ENCODE results near the gene SULT2B1.
A peak's percentile ranks its signal among the peaks of the same experiment; 100 is the strongest.
"Not testable (repeated sequence)": the region's sequence is repeated elsewhere in the genome, so short reads cannot be mapped to it uniquely, and the experiment has no call there.

Gene SULT2B1

DNA sequence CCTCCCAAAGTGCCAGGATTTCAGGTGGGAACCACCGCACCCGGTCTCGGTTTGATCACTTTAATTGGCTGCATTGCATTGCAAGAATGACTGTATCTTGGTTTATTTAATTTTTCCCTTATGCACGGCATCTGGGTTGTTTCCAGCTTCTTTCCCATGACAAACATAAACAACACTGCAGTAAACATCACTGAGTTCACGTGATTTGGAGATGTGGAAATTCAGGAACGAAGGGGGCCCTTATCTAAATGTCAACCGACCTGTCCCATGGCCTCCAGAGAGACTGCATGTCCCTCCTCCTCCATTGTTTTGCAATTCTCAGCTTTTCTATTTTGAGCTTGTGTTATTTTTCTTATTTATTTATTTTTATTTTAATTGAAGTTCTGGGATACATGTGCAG lies 14.4 kb upstream of the SULT2B1 start:
- TF ChIP-seq, protein P1, sequence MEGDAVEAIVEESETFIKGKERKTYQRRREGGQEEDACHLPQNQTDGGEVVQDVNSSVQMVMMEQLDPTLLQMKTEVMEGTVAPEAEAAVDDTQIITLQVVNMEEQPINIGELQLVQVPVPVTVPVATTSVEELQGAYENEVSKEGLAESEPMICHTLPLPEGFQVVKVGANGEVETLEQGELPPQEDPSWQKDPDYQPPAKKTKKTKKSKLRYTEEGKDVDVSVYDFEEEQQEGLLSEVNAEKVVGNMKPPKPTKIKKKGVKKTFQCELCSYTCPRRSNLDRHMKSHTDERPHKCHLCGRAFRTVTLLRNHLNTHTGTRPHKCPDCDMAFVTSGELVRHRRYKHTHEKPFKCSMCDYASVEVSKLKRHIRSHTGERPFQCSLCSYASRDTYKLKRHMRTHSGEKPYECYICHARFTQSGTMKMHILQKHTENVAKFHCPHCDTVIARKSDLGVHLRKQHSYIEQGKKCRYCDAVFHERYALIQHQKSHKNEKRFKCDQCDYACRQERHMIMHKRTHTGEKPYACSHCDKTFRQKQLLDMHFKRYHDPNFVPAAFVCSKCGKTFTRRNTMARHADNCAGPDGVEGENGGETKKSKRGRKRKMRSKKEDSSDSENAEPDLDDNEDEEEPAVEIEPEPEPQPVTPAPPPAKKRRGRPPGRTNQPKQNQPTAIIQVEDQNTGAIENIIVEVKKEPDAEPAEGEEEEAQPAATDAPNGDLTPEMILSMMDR (IDR thresholded peaks at IDR 0.05; ENCODE audit: low read depth, low read length, missing control alignments) = no peak
- DNase-seq = no peak
- H3K36me3 ChIP-seq (replicated peaks) = no peaks in the 10 kb centered on the region
- no peaks in the 10 kb centered on the region for H3K27me3 ChIP-seq (replicated peaks)
- in situ Hi-C loops (cut with HindIII; ENCODE audit: low pct_ligation_motif_present, low sequenced_read_pairs) = no loop called here
- no peak overlapping the region for H3K4me3 ChIP-seq (ENCODE audit: low read depth, low read length)
- no peak overlapping the region for H3K27ac ChIP-seq

DNA sequence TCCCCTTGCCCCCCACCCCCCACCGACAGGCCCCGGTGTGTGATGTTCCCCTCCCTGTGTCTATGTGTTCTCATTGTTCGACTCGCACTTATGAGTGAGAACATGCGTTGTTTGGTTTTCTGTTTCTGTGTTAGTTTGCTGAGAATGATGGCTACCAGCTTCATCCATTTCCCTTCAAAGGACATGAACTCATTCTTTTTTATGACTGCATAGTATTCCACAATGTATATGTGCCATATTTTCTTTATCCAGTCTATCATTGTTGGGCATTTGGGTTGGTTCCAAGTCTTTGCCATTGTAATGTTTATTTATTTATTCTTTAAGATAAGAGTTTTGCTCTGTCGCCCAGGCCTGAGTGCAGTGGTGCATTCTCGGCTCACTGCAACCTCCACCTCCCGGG lies 13.9 kb upstream of the SULT2B1 start:
- H3K27ac ChIP-seq; H3K27me3 ChIP-seq (replicated peaks); in situ Hi-C loops (cut with HindIII; ENCODE audit: low pct_ligation_motif_present, low sequenced_read_pairs); H3K36me3 ChIP-seq (replicated peaks); H3K4me3 ChIP-seq (ENCODE audit: low read depth, low read length); DNase-seq: not testable (repeated sequence)

DNA sequence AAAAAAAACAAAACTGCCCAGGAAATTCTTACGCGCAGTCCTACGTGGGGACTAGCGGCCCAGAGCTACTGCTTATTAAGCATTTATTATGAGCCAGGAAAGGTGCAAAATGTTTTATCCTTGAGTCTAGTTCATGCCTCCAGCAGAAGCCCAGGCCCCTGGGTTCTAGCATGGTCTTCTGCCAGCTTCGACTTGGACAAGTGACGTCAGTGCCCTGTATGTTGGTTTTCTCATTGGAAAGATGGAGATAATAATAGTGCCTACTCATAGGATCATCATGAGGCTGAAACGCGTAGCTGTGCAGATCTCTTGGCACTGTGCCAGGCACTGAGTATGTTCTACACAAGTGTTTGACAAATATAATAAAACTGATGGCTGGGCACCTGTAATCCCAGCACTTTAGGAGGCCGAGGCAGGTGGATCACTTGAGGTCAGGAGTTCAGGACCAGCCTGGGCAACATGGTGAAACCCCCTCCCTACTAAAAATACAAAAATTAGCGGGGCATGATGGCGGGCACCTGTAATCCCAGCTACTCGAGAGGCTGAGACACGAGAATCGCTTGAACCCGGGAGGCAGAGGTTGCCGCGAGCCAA lies 12.4 kb upstream of the SULT2B1 start:
- Histone ChIP-seq H3K4me3 (ENCODE audit: low read depth, low read length) (no peak overlapping the region), H3K27me3 (replicated peaks) (no peaks in the 10 kb centered on the region), H3K27ac (no peak overlapping the region), H3K36me3 (replicated peaks) (no peaks in the 10 kb centered on the region)
- TF ChIP-seq, protein P1 (IDR thresholded peaks at IDR 0.05; ENCODE audit: low read depth, low read length, missing control alignments) = no peak
- in situ Hi-C loops (cut with HindIII; ENCODE audit: low pct_ligation_motif_present, low sequenced_read_pairs) = no loop called here
- peak; percentile 85 for DNase-seq

DNA sequence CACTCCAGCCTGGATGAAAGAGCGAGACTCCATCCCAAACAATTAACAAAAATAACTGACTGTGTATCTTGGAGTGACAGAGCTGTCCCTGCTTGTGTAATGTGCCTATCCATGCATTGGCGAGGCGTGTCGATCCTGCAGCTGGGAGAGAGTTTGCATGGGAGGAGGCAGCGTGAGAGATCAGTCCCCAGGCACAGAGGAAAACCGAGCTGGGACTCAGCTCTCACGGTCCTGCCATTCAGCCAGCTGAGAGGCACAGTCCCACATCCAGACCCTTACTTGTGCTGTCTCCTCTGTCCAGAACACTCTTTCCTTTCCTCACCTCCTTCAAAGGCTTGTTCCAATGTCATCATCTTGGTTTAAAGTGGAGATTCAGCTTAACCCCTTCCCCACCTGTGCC lies 11.9 kb upstream of the SULT2B1 start:
- in situ Hi-C loops (cut with HindIII; ENCODE audit: low pct_ligation_motif_present, low sequenced_read_pairs) = no loop called here
- Histone ChIP-seq H3K27me3 (replicated peaks) (no peaks in the 10 kb centered on the region), H3K27ac (no peak overlapping the region), H3K36me3 (replicated peaks) (no peaks in the 10 kb centered on the region), H3K4me3 (ENCODE audit: low read depth, low read length) (no peak overlapping the region)
- TF ChIP-seq, protein P1 (IDR thresholded peaks at IDR 0.05; ENCODE audit: low read depth, low read length, missing control alignments) = no peak
- DNase-seq = no peak

DNA sequence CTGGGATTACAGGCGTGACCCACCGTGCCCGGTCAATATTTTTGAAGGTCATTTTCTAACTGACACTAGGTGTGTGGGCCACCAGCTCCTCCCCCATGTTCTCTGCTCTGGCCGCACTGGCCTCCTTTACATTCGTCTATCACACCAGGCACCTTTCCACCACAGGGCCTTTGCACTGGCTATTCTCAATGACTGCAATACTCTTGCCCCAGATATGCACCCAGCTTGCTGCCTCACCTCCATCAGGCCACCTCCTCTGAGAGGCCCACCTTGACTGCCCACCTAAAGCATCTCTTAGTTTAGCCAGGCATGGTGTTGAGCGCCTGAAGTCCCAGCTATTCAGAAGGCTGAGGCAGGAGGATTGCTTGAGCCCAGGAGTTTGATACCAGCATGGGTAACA lies 10.2 kb upstream of the SULT2B1 start:
- in situ Hi-C loops (cut with HindIII; ENCODE audit: low pct_ligation_motif_present, low sequenced_read_pairs) = no loop called here

DNA sequence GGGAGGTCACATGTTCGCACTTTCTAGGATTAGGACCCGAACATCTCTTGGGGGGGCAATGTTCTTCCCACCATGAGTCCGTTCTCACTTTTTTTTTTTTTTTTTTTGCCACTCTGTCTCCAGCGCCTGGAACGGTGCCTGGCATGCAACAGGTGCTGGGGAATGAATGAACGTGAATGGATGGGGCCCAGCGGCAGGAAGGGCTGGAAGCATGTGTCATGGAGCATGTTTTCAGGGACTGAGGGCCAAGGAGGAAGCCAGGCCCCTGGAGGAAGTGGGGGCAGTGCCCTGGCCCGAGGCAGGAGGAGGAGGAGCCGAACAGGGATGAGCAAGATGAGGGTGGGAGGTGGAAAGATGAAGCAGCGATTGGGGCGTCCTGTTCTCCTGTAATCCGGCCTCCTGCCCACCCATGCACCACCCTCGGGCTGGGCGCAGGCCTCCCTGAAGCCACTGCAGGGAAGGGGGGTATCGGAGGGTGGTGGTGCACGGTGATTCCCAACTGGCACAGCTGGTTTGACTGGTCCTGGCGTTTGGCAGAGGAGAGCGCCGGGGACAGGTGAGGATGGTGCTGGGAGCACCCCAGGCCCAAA lies 8.8 kb upstream of the SULT2B1 start:
- Histone ChIP-seq H3K4me3 (ENCODE audit: low read depth, low read length) (no peak overlapping the region), H3K36me3 (replicated peaks) (no peaks in the 10 kb centered on the region), H3K27me3 (replicated peaks) (no peaks in the 10 kb centered on the region), H3K27ac (no peak overlapping the region)
- in situ Hi-C loops (cut with HindIII; ENCODE audit: low pct_ligation_motif_present, low sequenced_read_pairs) = no loop called here
- TF ChIP-seq, protein P1 (IDR thresholded peaks at IDR 0.05; ENCODE audit: low read depth, low read length, missing control alignments) = no peak
- peak; percentile 10 for DNase-seq

More for the DNA sequence above, 10.2 kb upstream of the SULT2B1 start:
- Histone ChIP-seq H3K27me3 (replicated peaks) (no peaks in the 10 kb centered on the region), H3K4me3 (ENCODE audit: low read depth, low read length) (no peak overlapping the region), H3K36me3 (replicated peaks) (no peaks in the 10 kb centered on the region), H3K27ac (no peak overlapping the region)
- TF ChIP-seq, protein P1 (IDR thresholded peaks at IDR 0.05; ENCODE audit: low read depth, low read length, missing control alignments) = no peak
- DNase-seq = no peak
